Epithelial cell of proximal tubule (primary cell): ENCODE measurements around the gene GCSH. TPM values are rescaled to one million over a fixed set of nuclear protein-coding genes. Genes with fewer than 3 reads are reported as not detected.
"Not testable (repeated sequence)": the region's sequence is repeated elsewhere in the genome, so short reads cannot be mapped to it uniquely, and the experiment has no call there.

Experiments
- DNase-seq: peaks from one replicate; pipeline ENCODE4 v3.0.0-alpha.2; 2011; ENCODE audit warnings: low read depth
- H3K4me3 ChIP-seq: 2 replicates; pipeline ENCODE4 v1.5.1; 2011; ENCODE audit warnings: low read depth, mild to moderate bottlenecking, low read length
- CTCF ChIP-seq: conservative IDR thresholded peaks from 2 replicates; pipeline ENCODE4 v1.5.1; 2012; ENCODE audit warnings: low read depth, mild to moderate bottlenecking, low read length
- total RNA-seq: library from RNA; depleted of rRNA; stranded (reverse); fragments of >200 nt; gene quantifications from 2 replicates; pipeline ENCODE4 v1.2.3, GENCODE V29; 2015

The GCSH gene
- total RNA-seq, 1 donor from 2014 or later, result 49.1 TPM

- no peak overlapping the region for H3K4me3 ChIP-seq
- no peak for DNase-seq
- TF ChIP-seq CTCF, result no peak
Observed at GRCh38 chr16:81117436-81117835, 21.2 kb upstream of the GCSH start.

GRCh38 chr16:81116285-81116684, 20.1 kb upstream of the GCSH start:
- no peak overlapping the region for H3K4me3 ChIP-seq
- TF ChIP-seq CTCF, result no peak
- no peak for DNase-seq

- no peak for DNase-seq
- no peak for TF ChIP-seq CTCF
Observed at GRCh38 chr16:81112453-81112852, 16.3 kb upstream of the GCSH start.

GRCh38 chr16:81109274-81109673, 13.1 kb upstream of the GCSH start:
- not testable (repeated sequence) for DNase-seq, H3K4me3 ChIP-seq

More at GRCh38 chr16:81112453-81112852, 16.3 kb upstream of the GCSH start:
- H3K4me3 ChIP-seq, result no peak overlapping the region

- no peak for TF ChIP-seq CTCF
- peak; percentile 77 for DNase-seq
- H3K4me3 ChIP-seq, result peak overlapping the region; percentile 19
Observed at GRCh38 chr16:81107511-81107910, 11.3 kb upstream of the GCSH start.

GRCh38 chr16:81106826-81107503, 10.8 kb upstream of the GCSH start:
- peak overlapping the region; percentile 19 for H3K4me3 ChIP-seq
- TF ChIP-seq CTCF, result no peak
- no peak for DNase-seq

GRCh38 chr16:81105946-81106345, 9.8 kb upstream of the GCSH start:
- H3K4me3 ChIP-seq, result no peak overlapping the region
- no peak for DNase-seq
- no peak for TF ChIP-seq CTCF
